Right ventricle myocardium inferior (tissue), 1 donor: ENCODE data around the gene MYDGF. TPM values are rescaled to one million over a fixed set of nuclear protein-coding genes. Genes with fewer than 3 reads are reported as not detected.
A peak's percentile ranks its signal among the peaks of the same experiment; 100 is the strongest.

Source experiments
- ATAC-seq: fragments of 200-7000 bp; cut with Tn5 transposase; one replicate; pipeline ENCODE4 v1.9.1; 2020; ENCODE audit warnings: mild to moderate bottlenecking, moderate library complexity
- DNase-seq: peaks from one replicate; pipeline ENCODE4 v3.0.0; 2021; ENCODE audit errors: missing footprints
- intact Hi-C: fragments of 100-400 bp; cut with DNase I; formaldehyde crosslinking; loops from one replicate; pipeline ENCODE4 v1.11.0; 2022
- total RNA-seq: library from RNA; stranded (reverse); fragmentation: NEBNext Ultra II Directional; extraction: Animal tissue kit (Norgen Biotek cat#: 25700); gene quantifications from one replicate; pipeline ENCODE4 v1.2.1, GENCODE V29; 2021
- donor health status: DM: no; HTN: yes; CAD: no; lungs with severe emphysema.

Gene MYDGF
- total RNA-seq, 1 donor from 2014 or later: 29.8 TPM

DNA sequence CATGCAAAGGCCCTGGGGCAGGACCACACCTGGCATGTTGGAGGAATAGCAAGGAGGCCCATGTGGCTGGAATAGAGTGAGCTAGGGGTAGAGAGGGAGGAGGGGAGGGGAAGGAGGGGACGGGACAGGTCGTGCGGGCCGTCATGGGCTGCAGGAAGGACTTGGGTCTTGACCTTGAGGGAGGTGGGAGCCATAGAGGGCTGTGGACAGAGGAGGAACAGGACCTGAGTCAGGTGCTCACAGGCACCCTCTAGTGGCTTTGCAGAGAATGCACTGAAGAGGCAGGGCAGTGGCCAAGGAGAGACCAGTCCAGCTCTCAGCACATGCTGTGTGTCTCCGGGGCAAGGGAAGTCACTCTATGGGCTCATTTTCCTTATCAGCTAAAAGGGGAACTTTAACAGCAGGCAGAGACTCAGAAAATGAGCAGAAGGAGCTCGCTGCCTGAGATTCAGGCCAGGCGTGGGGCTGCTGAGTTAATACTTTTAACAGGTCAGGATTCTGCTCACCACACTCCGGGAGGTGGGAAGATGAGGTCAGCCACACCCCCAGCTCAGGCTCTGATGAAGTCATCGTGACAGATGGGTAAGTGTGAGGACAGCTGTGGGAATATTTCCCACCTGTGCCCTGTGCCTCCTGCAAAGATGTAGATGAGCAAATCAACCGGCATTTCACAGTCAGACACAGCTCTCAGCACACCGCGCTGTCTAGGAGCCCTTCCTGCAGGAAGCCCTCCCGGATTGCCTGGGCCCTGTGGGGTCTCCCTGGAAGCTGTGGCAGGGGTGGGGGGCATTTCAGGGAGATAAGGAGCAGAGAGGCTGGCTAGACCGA, 36.8 kb downstream of the MYDGF start:
- no peak for DNase-seq
- intact Hi-C loops: no loop called here
- ATAC-seq: peak; percentile 69

DNA sequence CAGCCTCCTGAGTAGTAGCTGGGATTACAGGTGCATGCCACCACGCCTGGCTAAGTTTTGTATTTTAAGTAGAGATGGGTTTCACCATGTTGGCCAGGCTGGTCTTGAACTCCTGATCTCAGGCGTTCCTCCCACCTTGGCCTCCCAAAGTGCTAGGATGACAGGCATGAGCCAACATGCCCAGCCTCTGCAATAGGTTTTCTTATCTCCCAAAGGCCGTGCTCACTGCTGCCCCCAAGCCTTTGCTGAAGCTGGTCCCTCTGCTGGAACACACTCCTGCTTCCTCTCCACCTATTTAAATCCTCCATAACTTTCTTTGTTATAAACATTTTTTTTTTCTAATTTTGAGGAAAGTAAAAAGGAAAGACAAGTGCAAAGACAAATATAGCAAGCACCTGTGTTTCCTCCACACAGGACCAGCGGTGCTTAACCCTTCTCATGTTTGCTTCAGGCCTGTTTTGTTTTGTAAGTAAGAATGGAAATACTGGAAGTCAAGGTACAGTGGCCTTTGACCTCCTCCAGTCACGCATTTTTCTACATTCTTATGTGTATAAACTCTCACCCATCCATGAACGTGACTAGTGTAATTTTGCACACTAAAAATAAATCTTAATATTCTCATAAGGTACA, 45.3 kb downstream of the MYDGF start:
- intact Hi-C loops: no loop called here
- no peak for DNase-seq
- ATAC-seq: no peak

DNA sequence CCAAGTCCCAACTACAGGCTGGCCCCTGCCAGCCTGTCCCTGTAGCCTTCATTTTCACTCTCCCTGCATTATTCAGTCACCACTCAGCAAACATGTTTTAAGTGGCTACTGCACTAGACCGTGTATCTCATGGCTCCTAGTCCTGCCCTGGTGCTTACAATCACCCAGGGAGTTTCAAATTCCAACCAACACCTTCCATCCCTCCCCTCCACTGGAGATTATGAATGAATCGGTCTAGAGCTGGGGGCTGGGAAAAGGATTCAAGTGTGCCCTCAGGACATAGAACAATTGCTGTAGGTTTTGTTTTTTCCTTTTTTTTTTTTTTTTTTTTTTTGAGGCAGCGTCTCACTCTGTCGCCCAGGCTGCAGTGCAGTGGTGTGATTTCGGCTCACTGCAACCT, 45.8 kb downstream of the MYDGF start:
- intact Hi-C loops: no loop called here
- ATAC-seq: no peak
- no peak for DNase-seq

- ATAC-seq (no peak), DNase-seq (no peak)
- intact Hi-C loops: no loop called here
Observed at GRCh38 chr19:4622695-4623421, 47.3 kb downstream of the MYDGF start.

DNA sequence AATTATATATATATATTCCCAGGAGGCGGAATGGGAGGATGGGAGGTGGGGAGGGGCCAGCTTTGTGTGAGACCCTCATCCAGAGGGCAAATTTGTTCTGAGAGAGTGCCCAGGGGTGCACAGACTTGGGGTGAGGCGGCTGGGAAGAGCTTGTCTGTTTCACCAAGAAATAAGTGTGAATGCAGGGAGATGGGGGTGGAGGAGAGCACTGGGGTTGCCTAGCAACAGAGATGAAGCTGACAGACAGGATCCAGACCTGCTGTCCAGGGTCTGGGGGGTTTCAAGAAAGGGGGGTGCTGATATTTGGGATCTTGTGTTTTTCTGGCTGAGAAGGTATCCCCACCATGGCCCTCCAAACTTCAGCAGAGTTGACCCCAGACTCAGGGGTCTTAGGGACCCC, 49.5 kb downstream of the MYDGF start:
- intact Hi-C loops: no loop called here
- ATAC-seq: no peak

GRCh38 chr19:4619668-4620294, 50.4 kb downstream of the MYDGF start:
- ATAC-seq (no peak), DNase-seq (no peak)
- intact Hi-C loops: no loop called here

More for the DNA sequence above, 49.5 kb downstream of the MYDGF start:
- no peak for DNase-seq

- intact Hi-C loops: no loop called here
- DNase-seq (no peak), ATAC-seq (no peak)
Observed at GRCh38 chr19:4618019-4618418, 52.1 kb downstream of the MYDGF start.

- no peak for DNase-seq
- ATAC-seq: no peak
- intact Hi-C loops: no loop called here
Observed at GRCh38 chr19:4613254-4613751, 56.8 kb downstream of the MYDGF start.

DNA sequence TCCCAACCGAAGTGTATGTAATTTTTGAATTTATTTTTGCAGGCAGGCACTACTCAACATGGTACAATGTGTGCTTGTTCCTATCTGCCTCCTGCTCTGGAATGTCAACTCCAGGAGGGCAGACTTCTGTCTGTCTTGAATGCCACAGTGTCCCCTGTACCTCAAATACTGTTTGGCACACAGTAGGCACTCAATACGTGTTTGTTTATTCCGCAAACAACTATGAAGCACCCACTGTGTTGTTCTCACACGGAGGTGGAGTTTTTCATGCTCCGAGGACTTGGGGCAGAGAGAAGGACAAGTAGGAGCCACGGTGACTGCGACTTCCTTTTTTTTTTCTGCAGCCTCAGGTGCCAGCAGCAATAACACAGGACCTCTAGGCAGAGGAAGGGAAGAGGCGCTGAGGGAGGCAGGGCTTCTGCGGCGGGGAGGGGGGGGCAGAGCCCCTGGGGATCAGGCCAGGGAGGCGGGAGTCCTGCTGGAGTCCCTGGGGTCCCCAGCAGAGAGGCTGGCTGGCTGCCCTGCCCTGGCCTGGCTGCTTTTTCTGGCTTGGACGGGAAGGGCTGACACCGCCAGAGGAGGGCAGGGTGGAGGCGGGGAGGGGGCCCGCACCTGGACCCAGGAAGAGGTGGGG, 60.1 kb downstream of the MYDGF start:
- no peak for DNase-seq
- intact Hi-C loops: no loop called here
- peak; percentile 86 for ATAC-seq

Other genes with a start within 250 kb of the MYDGF start
- 119 TPM for gene UBXN6, start 212.5 kb downstream of the MYDGF start, total RNA-seq
- gene HDGFL2, start 198.0 kb downstream of the MYDGF start, total RNA-seq: 28.2 TPM
- gene PLIN4, start 151.9 kb downstream of the MYDGF start, total RNA-seq: 241 TPM
- gene PLIN5, start 135.1 kb downstream of the MYDGF start, total RNA-seq: 50.4 TPM
- gene LRG1, start 130.3 kb downstream of the MYDGF start, total RNA-seq: 0.73 TPM
- 16.7 TPM for gene SEMA6B, start 110.7 kb downstream of the MYDGF start, total RNA-seq
- 4.4 TPM for gene TNFAIP8L1, start 30.8 kb downstream of the MYDGF start, total RNA-seq
- gene DPP9, start 53.5 kb upstream of the MYDGF start, total RNA-seq: 52.7 TPM
- gene FEM1A, start 121.4 kb upstream of the MYDGF start, total RNA-seq: 47.0 TPM
- gene TICAM1, start 161.4 kb upstream of the MYDGF start, total RNA-seq: 7.3 TPM
- gene PLIN3, start 197.3 kb upstream of the MYDGF start, total RNA-seq: 34.0 TPM
- not detected for gene ARRDC5, start 232.6 kb upstream of the MYDGF start, total RNA-seq
- 2.3 TPM for gene UHRF1, start 239.2 kb upstream of the MYDGF start, total RNA-seq